ENCODE results near the gene NAT8L. TPM values are rescaled to one million over a fixed set of nuclear protein-coding genes. Genes with fewer than 3 reads are reported as not detected.

NAT8L gene
- total RNA-seq, 1 experiment from 2014 or later = 1.6 TPM

DNA sequence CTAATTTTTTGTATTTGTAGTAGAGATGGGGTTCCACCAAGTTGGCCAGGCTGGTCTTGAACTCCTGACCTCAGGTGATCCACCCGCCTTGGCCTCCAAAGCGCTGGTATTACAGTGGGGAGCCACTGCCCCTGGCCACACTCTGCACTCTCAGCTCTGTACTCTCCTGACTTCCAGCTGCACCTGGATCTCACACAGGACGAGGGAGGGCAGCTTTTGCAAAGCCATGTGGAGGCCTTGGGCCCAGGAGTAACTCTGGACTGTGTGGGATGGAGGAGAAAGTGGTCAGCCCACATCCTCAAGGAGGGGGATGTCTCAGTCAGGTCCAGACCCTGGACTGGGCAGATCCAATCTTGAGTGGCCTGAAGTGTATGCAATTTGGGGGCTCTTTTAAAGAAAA is 23.0 kb downstream of the NAT8L start:
- intact Hi-C loops (cut with micrococcal nuclease) = no loop called here
- Histone ChIP-seq H3K36me3 (ENCODE audit: low read depth, low read length) (no peaks in the 10 kb centered on the region), H2AFZ (ENCODE audit: low read length) (no peak overlapping the region), H3K9me2 (replicated peaks; ENCODE audit: low read length) (no peaks in the 10 kb centered on the region), H3K27ac (ENCODE audit: low read length) (no peak overlapping the region), H3K4me2 (ENCODE audit: low read length) (no peak overlapping the region), H3K27me3 (ENCODE audit: low read length) (no peaks in the 10 kb centered on the region), H3K9me3 (ENCODE audit: low read length) (no peaks in the 10 kb centered on the region), H3K4me1 (ENCODE audit: insufficient read depth, low read length) (peaks cover 4% of the 10 kb centered on the region), H3K79me2 (ENCODE audit: low read length) (no peaks in the 10 kb centered on the region), H3K4me3 (ENCODE audit: low read length) (no peak overlapping the region), H4K20me1 (ENCODE audit: low read length) (no peaks in the 10 kb centered on the region), H3F3A (ENCODE audit: low read length, unreplicated experiment) (no peaks in the 10 kb centered on the region), H3K9ac (ENCODE audit: low read length) (no peak overlapping the region)
- TF ChIP-seq EZH2phosphoT487 (IDR thresholded peaks at IDR 0.05; ENCODE audit: borderline replicate concordance, low read length) (no peak), CTCF (conservative IDR thresholded peaks at IDR 0.05; ENCODE audit: low read depth, low read length) (no peak), EZH2 (IDR thresholded peaks at IDR 0.05; ENCODE audit: low read length, unreplicated experiment) (no peak)
- ChIA-PET POLR2A (ENCODE audit: unreplicated experiment) (no interaction called here), CTCF (no interaction called here)
- BruUV-seq (replicated peaks) = no TSS peak
- ATAC-seq (no peak), DNase-seq (no peak)

DNA sequence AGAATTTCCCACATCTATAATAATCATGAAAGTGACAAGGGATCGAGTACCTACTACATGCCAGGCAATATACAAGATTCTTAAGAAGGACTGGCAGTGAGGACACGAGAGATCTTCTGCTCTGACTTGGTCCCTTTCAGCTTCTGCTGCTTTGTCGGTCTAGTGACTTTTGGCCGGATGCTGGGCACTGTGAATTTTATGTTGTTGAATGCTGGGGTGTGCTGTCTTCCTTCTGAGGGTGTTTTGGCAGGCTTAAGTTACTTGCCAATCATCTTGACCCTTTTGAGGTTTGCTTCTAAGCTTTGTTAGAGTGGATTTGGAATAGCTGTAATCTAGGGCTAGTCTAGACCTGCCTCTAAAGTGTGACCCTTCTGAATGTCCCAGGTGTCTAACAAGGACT is 23.5 kb downstream of the NAT8L start:
- ChIA-PET CTCF (no interaction called here), POLR2A (ENCODE audit: unreplicated experiment) (no interaction called here)
- DNase-seq = no peak
- no peaks in the 10 kb centered on the region for H3K9me2 ChIP-seq (replicated peaks; ENCODE audit: low read length)
- H2AFZ ChIP-seq (ENCODE audit: low read length) = no peak overlapping the region
- H3K36me3 ChIP-seq (ENCODE audit: low read depth, low read length) = no peaks in the 10 kb centered on the region
- H3K4me2 ChIP-seq (ENCODE audit: low read length) = no peak overlapping the region
- BruUV-seq (replicated peaks) = no TSS peak
- H3F3A ChIP-seq (ENCODE audit: low read length, unreplicated experiment) = no peaks in the 10 kb centered on the region
- no peak for TF ChIP-seq EZH2 (IDR thresholded peaks at IDR 0.05; ENCODE audit: low read length, unreplicated experiment)
- TF ChIP-seq CTCF (conservative IDR thresholded peaks at IDR 0.05; ENCODE audit: low read depth, low read length) = no peak
- peaks cover 4% of the 10 kb centered on the region for H3K4me1 ChIP-seq (ENCODE audit: insufficient read depth, low read length)
- no peaks in the 10 kb centered on the region for H3K79me2 ChIP-seq (ENCODE audit: low read length)
- H3K27ac ChIP-seq (ENCODE audit: low read length) = no peak overlapping the region
- intact Hi-C loops (cut with micrococcal nuclease) = no loop called here
- H3K9ac ChIP-seq (ENCODE audit: low read length) = no peak overlapping the region
- H4K20me1 ChIP-seq (ENCODE audit: low read length) = no peaks in the 10 kb centered on the region
- no peak for ATAC-seq
- H3K9me3 ChIP-seq (ENCODE audit: low read length) = no peaks in the 10 kb centered on the region
- H3K4me3 ChIP-seq (ENCODE audit: low read length) = no peak overlapping the region
- no peaks in the 10 kb centered on the region for H3K27me3 ChIP-seq (ENCODE audit: low read length)

- Histone ChIP-seq H3K27ac (ENCODE audit: low read length) (no peak overlapping the region), H3F3A (ENCODE audit: low read length, unreplicated experiment) (no peaks in the 10 kb centered on the region), H3K4me3 (ENCODE audit: low read length) (no peak overlapping the region), H3K79me2 (ENCODE audit: low read length) (no peaks in the 10 kb centered on the region), H3K9ac (ENCODE audit: low read length) (no peak overlapping the region), H3K36me3 (ENCODE audit: low read depth, low read length) (no peaks in the 10 kb centered on the region), H3K9me3 (ENCODE audit: low read length) (no peaks in the 10 kb centered on the region), H3K4me1 (ENCODE audit: insufficient read depth, low read length) (peaks cover 4% of the 10 kb centered on the region), H4K20me1 (ENCODE audit: low read length) (no peaks in the 10 kb centered on the region), H3K9me2 (replicated peaks; ENCODE audit: low read length) (no peaks in the 10 kb centered on the region), H2AFZ (ENCODE audit: low read length) (no peak overlapping the region), H3K27me3 (ENCODE audit: low read length) (no peaks in the 10 kb centered on the region), H3K4me2 (ENCODE audit: low read length) (no peak overlapping the region)
- DNase-seq = no peak
- POLR2A ChIA-PET (ENCODE audit: unreplicated experiment) = no interaction called here
- TF ChIP-seq EZH2 (IDR thresholded peaks at IDR 0.05; ENCODE audit: low read length, unreplicated experiment) (no peak), EZH2phosphoT487 (IDR thresholded peaks at IDR 0.05; ENCODE audit: borderline replicate concordance, low read length) (no peak), CTCF (conservative IDR thresholded peaks at IDR 0.05; ENCODE audit: low read depth, low read length) (no peak)
- intact Hi-C loops (cut with micrococcal nuclease) = no loop called here
- BruUV-seq (replicated peaks) = no TSS peak
- ATAC-seq = no peak
- CTCF ChIA-PET = no interaction called here
These were observed 24.1 kb downstream of the NAT8L start for GRCh38 chr4:2083116-2083825.

Data from PC-3 (cell line).